ENCODE measurements around the gene IGFL2. TPM values are rescaled to one million over a fixed set of nuclear protein-coding genes. Genes with fewer than 3 reads are reported as not detected.

The IGFL2 gene
- total RNA-seq, 1 experiment from 2014 or later, result not detected

DNA sequence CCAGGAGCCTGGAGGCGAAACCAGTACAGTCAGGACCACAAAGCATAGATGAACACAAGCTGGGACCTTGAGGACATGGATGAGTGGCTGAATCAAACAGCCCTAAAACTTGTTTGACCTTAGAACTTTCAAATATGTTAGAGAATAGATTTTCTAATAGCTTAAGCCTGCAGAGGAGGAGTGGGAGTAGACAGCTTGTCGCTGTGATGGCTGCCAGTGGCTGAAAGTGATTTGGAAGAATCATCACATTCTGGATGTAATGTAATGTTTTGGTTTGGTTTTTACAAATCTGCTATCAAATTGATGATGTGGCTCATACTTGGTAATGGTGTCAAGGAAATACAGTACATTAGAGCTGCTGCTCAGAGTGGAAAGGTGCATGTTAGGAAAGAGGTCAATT is 35.5 kb upstream of the IGFL2 start:
- H4K20me1 ChIP-seq (ENCODE audit: insufficient read depth), result no peaks in the 10 kb centered on the region
- ChIA-PET CTCF (no interaction called here), RAD21 (ENCODE audit: low non-redundant PET in 1 of 2, low total read pairs in 2 of 2, uncharacterized antibody in 2 of 2, unreplicated experiment in 2 of 2) (no interaction called here), POLR2A (no interaction called here)
- no peak for TF ChIP-seq CBX3 (IDR thresholded peaks at IDR 0.05; ENCODE audit: low read depth)
- no peak for TF ChIP-seq ZFX (IDR thresholded peaks at IDR 0.05)
- TF ChIP-seq ZNF274 (IDR thresholded peaks at IDR 0.05; ENCODE audit: low read depth, low read length), result no peak
- no peak for TF ChIP-seq RAD21 (IDR thresholded peaks at IDR 0.05; ENCODE audit: low read depth)
- TF ChIP-seq, protein P1, sequence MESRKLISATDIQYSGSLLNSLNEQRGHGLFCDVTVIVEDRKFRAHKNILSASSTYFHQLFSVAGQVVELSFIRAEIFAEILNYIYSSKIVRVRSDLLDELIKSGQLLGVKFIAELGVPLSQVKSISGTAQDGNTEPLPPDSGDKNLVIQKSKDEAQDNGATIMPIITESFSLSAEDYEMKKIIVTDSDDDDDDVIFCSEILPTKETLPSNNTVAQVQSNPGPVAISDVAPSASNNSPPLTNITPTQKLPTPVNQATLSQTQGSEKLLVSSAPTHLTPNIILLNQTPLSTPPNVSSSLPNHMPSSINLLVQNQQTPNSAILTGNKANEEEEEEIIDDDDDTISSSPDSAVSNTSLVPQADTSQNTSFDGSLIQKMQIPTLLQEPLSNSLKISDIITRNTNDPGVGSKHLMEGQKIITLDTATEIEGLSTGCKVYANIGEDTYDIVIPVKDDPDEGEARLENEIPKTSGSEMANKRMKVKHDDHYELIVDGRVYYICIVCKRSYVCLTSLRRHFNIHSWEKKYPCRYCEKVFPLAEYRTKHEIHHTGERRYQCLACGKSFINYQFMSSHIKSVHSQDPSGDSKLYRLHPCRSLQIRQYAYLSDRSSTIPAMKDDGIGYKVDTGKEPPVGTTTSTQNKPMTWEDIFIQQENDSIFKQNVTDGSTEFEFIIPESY (IDR thresholded peaks at IDR 0.05; ENCODE audit: extremely low read depth, insufficient replicate concordance, low read length), result no peak
- no peak for TF ChIP-seq SIN3A (IDR thresholded peaks at IDR 0.05; ENCODE audit: low read depth)
- TF ChIP-seq POLR2A (IDR thresholded peaks at IDR 0.05; ENCODE audit: borderline replicate concordance, extremely low read depth, insufficient read depth, insufficient read length), result no peak
- no peak for TF ChIP-seq YY1 (IDR thresholded peaks at IDR 0.05; ENCODE audit: extremely low read depth, insufficient replicate concordance, low read depth, low read length)
- TF ChIP-seq, protein P2, sequence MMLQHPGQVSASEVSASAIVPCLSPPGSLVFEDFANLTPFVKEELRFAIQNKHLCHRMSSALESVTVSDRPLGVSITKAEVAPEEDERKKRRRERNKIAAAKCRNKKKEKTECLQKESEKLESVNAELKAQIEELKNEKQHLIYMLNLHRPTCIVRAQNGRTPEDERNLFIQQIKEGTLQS (IDR thresholded peaks at IDR 0.05), result no peak
- peaks cover 14 to 22% of the 10 kb centered on the region in 2 experiments for H3K4me1 ChIP-seq (ENCODE audit: control insufficient read depth in 1 of 2, insufficient read depth in 2 of 2, low read length in 2 of 2)
- no peaks in the 10 kb centered on the region for H3K36me3 ChIP-seq (ENCODE audit: control insufficient read depth in 1 of 2, insufficient read depth in 2 of 2, low read length in 2 of 2)
- no peak overlapping the region for H3K4me2 ChIP-seq (ENCODE audit: low read length)
- H2AFZ ChIP-seq (ENCODE audit: low read depth, low read length, poor library complexity, severe bottlenecking), result no peak overlapping the region
- H3K27ac ChIP-seq (ENCODE audit: low read depth, low read length), result no peak overlapping the region
- ATAC-seq (no peak), DNase-seq (ENCODE audit: low read depth, low spot score) (no peak)
- intact Hi-C loops (cut with micrococcal nuclease), result no loop called here
- no peaks in the 10 kb centered on the region for H3K27me3 ChIP-seq (ENCODE audit: insufficient read depth, low read length)
- no peaks in the 10 kb centered on the region for H3K79me2 ChIP-seq (ENCODE audit: insufficient read depth, low read length)
- H3K9ac ChIP-seq (ENCODE audit: low read length), result no peak overlapping the region
- H3K9me3 ChIP-seq (ENCODE audit: control insufficient read depth in 1 of 2, insufficient read depth in 1 of 2, low read depth in 1 of 2, low read length in 2 of 2), result peaks cover 0 to 5% of the 10 kb centered on the region in 2 experiments; a peak in 1 of 4 replicates
- no peaks in the 10 kb centered on the region for H3K9me2 ChIP-seq (ENCODE audit: insufficient read depth)
- BruUV-seq (replicated peaks), result no TSS peak
- no peak overlapping the region for H3K4me3 ChIP-seq (replicated peaks in 1 of 2; ENCODE audit: low read depth in 1 of 2, low read length in 2 of 2)
